ENCODE measurements around the gene NEU1.
A peak's percentile ranks its signal among the peaks of the same experiment; 100 is the strongest.

NEU1 gene

DNA sequence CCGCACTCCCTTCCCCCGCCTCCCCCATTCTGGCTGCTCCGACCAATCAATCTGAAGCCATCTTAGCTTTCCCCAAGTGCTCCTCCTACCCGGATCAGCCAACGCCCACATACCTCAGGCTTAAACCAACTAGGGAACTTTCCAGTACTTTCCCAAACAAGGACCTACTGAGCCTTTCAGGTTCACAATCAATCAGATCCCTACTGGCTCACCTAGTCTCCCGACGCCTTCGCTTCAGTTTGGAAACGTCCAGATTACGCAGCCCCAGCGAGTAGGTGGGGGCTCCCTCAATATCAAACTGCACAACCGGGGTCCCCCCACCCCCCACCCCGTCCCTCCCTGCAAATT, 48.0 kb downstream of the NEU1 start:
- TF ChIP-seq EGR1 (IDR thresholded peaks at IDR 0.05) = no peak
- TF ChIP-seq, protein P1, sequence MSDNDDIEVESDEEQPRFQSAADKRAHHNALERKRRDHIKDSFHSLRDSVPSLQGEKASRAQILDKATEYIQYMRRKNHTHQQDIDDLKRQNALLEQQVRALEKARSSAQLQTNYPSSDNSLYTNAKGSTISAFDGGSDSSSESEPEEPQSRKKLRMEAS (IDR thresholded peaks at IDR 0.05) = peak; percentile 74; the same call in 1 of the 2 replicates

DNA sequence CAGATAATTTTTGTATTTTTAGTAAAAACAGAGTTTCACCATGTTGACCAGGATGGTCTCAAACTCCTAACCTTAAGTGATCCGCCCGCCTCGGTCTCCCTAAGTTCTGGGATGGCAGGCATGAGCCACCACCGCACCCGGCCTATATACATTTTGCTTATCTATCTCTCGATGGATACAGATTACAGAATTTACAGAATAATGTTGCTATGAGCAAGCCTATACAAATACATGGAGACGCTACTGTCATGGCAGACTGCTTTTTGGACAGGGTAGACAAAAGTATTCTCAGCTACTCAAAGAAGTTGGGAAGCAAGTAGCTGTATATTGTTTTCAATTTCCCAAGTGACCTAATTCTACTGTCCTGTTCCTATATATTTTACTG, 49.2 kb downstream of the NEU1 start:
- TF ChIP-seq YY1 (IDR thresholded peaks at IDR 0.05; ENCODE audit: low read depth) = no peak

DNA sequence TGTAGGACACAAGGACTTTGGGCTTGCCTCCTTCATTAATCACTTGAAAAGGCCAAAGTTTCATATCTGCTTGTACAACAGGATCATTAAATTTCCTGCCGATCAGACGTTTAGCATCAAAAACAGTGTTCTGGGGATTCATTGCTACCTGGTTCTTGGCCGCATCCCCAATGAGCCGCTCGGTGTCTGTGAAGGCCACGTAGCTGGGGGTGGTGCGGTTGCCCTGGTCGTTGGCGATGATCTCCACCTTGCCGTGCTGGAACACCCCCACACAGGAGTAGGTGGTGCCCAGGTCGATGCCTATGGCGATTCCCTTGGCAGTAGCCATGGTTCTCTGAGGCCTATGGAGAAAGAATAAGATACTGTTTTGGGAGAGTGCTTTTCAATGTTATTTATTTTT, 51.0 kb downstream of the NEU1 start:
- no peak for TF ChIP-seq TAF1 (IDR thresholded peaks at IDR 0.05; ENCODE audit: low read depth)
- TF ChIP-seq ZBTB7A (IDR thresholded peaks at IDR 0.05; ENCODE audit: low read depth) = no peak
- TF ChIP-seq CEBPB (IDR thresholded peaks at IDR 0.05) = no peak
- TF ChIP-seq, protein P2, sequence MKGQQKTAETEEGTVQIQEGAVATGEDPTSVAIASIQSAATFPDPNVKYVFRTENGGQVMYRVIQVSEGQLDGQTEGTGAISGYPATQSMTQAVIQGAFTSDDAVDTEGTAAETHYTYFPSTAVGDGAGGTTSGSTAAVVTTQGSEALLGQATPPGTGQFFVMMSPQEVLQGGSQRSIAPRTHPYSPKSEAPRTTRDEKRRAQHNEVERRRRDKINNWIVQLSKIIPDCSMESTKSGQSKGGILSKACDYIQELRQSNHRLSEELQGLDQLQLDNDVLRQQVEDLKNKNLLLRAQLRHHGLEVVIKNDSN (IDR thresholded peaks at IDR 0.05) = no peak
- no peak for TF ChIP-seq NFIC (IDR thresholded peaks at IDR 0.05)
- TF ChIP-seq, protein P1 (IDR thresholded peaks at IDR 0.05) = no peak
- no peak for TF ChIP-seq TEAD4 (IDR thresholded peaks at IDR 0.05)
- TF ChIP-seq EP300 (IDR thresholded peaks at IDR 0.05; ENCODE audit: borderline replicate concordance) = no peak
- no peak for TF ChIP-seq TCF12 (IDR thresholded peaks at IDR 0.05; ENCODE audit: low read depth)

All from Ishikawa (cell line).